Osteoblast (primary cell): ENCODE results near the gene CRIP2. TPM values are rescaled to one million over a fixed set of nuclear protein-coding genes. Genes with fewer than 3 reads are reported as not detected.

ENCODE experiments used
- DNase-seq: peaks from one replicate; pipeline ENCODE4 v3.0.0; 2011; ENCODE audit warnings: low spot score, mixed read lengths; ENCODE audit not compliant: insufficient read length; ENCODE audit errors: missing footprints
- H2AFZ ChIP-seq: 2 replicates; pipeline ENCODE4 v1.6.0; 2011; ENCODE audit warnings: mild to moderate bottlenecking, low read length
- H3K27ac ChIP-seq: 2 replicates; pipeline ENCODE4 v1.5.1; 2011; ENCODE audit warnings: mild to moderate bottlenecking, low read depth, low read length, moderate library complexity
- H3K27me3 ChIP-seq: 2 replicates; pipeline ENCODE4 v1.6.0; 2012; ENCODE audit warnings: mild to moderate bottlenecking, control low read depth, inconsistent platforms, low read length, moderate library complexity; ENCODE audit not compliant: insufficient read depth
- H3K36me3 ChIP-seq: 2 replicates; pipeline ENCODE4 v1.5.1; 2011; ENCODE audit warnings: mild to moderate bottlenecking, low read length, control low read depth, moderate library complexity; ENCODE audit not compliant: insufficient read depth
- H3K4me1 ChIP-seq: 2 replicates; pipeline ENCODE4 v1.5.1; 2011; ENCODE audit warnings: mild to moderate bottlenecking, low read length, control low read depth, moderate library complexity; ENCODE audit not compliant: insufficient read depth
- H3K4me2 ChIP-seq: 2 replicates; pipeline ENCODE4 v1.6.0; 2011; ENCODE audit warnings: mild to moderate bottlenecking, low read length; ENCODE audit not compliant: insufficient read depth
- H3K4me3 ChIP-seq: fragments of 200-600 bp; sonication (generic); 3 replicates; pipeline ENCODE4 v1.5.1; 2012; ENCODE audit warnings: mild to moderate bottlenecking, low read length, inconsistent platforms; ENCODE audit not compliant: insufficient read depth
- H3K79me2 ChIP-seq: 2 replicates; pipeline ENCODE4 v1.6.0; 2012; ENCODE audit warnings: mild to moderate bottlenecking, low read length, control low read depth, inconsistent platforms; ENCODE audit not compliant: insufficient read depth
- H3K9me3 ChIP-seq: 2 replicates; pipeline ENCODE4 v1.5.1; 2011; ENCODE audit warnings: low read depth, low read length, control low read depth
- H4K20me1 ChIP-seq: 2 replicates; pipeline ENCODE4 v1.6.0; 2012; ENCODE audit warnings: mild to moderate bottlenecking, low read length, control low read depth; ENCODE audit not compliant: insufficient read depth
- total RNA-seq: library from RNA; depleted of rRNA; stranded (reverse); fragments of >200 nt; gene quantifications from 2 replicates; pipeline ENCODE4 v1.2.3, GENCODE V29; 2012
- TF ChIP-seq, protein P1 (sequence below): IDR thresholded peaks from 2 replicates; pipeline ENCODE4 v1.5.1; 2011; ENCODE audit warnings: mild to moderate bottlenecking, low read depth, low read length, moderate library complexity; ENCODE audit errors: extremely low read depth

The CRIP2 gene
- total RNA-seq, 1 donor, result 43.8 TPM

- H3K9me3 ChIP-seq, result no peaks in the 10 kb centered on the region
- H2AFZ ChIP-seq, result no peak overlapping the region
- TF ChIP-seq, protein P1, sequence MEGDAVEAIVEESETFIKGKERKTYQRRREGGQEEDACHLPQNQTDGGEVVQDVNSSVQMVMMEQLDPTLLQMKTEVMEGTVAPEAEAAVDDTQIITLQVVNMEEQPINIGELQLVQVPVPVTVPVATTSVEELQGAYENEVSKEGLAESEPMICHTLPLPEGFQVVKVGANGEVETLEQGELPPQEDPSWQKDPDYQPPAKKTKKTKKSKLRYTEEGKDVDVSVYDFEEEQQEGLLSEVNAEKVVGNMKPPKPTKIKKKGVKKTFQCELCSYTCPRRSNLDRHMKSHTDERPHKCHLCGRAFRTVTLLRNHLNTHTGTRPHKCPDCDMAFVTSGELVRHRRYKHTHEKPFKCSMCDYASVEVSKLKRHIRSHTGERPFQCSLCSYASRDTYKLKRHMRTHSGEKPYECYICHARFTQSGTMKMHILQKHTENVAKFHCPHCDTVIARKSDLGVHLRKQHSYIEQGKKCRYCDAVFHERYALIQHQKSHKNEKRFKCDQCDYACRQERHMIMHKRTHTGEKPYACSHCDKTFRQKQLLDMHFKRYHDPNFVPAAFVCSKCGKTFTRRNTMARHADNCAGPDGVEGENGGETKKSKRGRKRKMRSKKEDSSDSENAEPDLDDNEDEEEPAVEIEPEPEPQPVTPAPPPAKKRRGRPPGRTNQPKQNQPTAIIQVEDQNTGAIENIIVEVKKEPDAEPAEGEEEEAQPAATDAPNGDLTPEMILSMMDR, result no peak
- H3K4me2 ChIP-seq, result peak overlapping the region; percentile 28
- H3K4me3 ChIP-seq, result peak overlapping the region; percentile 33
- no peak for DNase-seq
- H3K4me1 ChIP-seq, result peaks cover 9% of the 10 kb centered on the region
- H4K20me1 ChIP-seq, result no peaks in the 10 kb centered on the region
- H3K36me3 ChIP-seq, result no peaks in the 10 kb centered on the region
- H3K27ac ChIP-seq, result no peak overlapping the region
- peaks cover 22% of the 10 kb centered on the region for H3K27me3 ChIP-seq
- no peaks in the 10 kb centered on the region for H3K79me2 ChIP-seq
Measured at GRCh38 chr14:105486974-105487448, 12.4 kb downstream of the CRIP2 start.

DNA sequence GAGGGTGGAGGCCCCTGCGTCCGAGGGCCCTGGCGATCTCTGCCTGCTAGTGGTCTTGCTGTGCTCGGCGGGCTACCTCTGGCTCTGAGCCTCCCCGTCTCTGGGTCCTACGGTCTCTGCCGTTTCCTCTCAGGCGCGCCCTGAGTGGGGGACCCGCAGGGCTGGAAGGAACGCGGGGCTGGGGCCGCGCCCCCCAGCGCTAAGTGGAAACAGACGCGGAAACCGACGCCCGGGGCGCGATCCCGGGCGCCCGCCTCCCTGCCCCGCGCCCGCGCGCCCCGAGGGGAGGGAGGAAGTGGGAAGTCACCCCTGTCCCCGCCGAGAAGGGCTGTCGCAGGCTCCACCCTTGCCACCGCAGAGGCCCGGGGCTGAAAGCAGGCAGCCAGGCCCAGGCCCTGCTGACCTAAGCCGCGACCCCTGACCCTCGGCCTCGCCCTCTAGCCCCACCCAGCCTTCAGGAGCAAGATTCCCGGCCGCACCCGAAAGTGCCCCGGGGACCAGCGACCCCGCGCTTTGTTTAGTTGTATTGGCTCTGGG lies 12.9 kb downstream of the CRIP2 start:
- DNase-seq, result no peak
- H3K4me3 ChIP-seq, result peak overlapping the region; percentile 33
- H4K20me1 ChIP-seq, result peaks cover 2% of the 10 kb centered on the region
- H3K9me3 ChIP-seq, result no peaks in the 10 kb centered on the region
- no peaks in the 10 kb centered on the region for H3K36me3 ChIP-seq
- peaks cover 22% of the 10 kb centered on the region for H3K27me3 ChIP-seq
- peaks cover 4% of the 10 kb centered on the region for H3K4me1 ChIP-seq
- TF ChIP-seq, protein P1, result no peak
- no peak overlapping the region for H2AFZ ChIP-seq
- no peak overlapping the region for H3K27ac ChIP-seq
- peak overlapping the region; percentile 28 for H3K4me2 ChIP-seq
- no peaks in the 10 kb centered on the region for H3K79me2 ChIP-seq

- H3K4me2 ChIP-seq, result no peak overlapping the region
- no peaks in the 10 kb centered on the region for H3K36me3 ChIP-seq
- no peaks in the 10 kb centered on the region for H3K9me3 ChIP-seq
- H4K20me1 ChIP-seq, result peaks cover 2% of the 10 kb centered on the region
- peaks cover 22% of the 10 kb centered on the region for H3K27me3 ChIP-seq
- H3K79me2 ChIP-seq, result no peaks in the 10 kb centered on the region
- DNase-seq, result no peak
- no peak overlapping the region for H2AFZ ChIP-seq
- TF ChIP-seq, protein P1, result no peak
- H3K4me1 ChIP-seq, result peaks cover 3% of the 10 kb centered on the region
- no peak overlapping the region for H3K4me3 ChIP-seq
- H3K27ac ChIP-seq, result no peak overlapping the region
Measured at GRCh38 chr14:105487986-105488777, 13.6 kb downstream of the CRIP2 start.
